Subcutaneous abdominal adipose tissue (tissue), 5 donors: ENCODE results near the gene DHX38.
"Not testable (repeated sequence)": the region's sequence is repeated elsewhere in the genome, so short reads cannot be mapped to it uniquely, and the experiment has no call there.

Experiments
- H3K27ac ChIP-seq: one replicate; pipeline ENCODE4 v1.7.0; 2013; ENCODE audit warnings: low read depth, mild to moderate bottlenecking, inconsistent platforms, low read length, moderate library complexity
- H3K27me3 ChIP-seq, 5 donors: one replicate each; pipeline ENCODE4 v1.7.0; 2013; ENCODE audit warnings: low read length in 5 of 5, inconsistent platforms in 1 of 5; ENCODE audit not compliant: control insufficient read depth in 5 of 5, insufficient read depth in 4 of 5
- H3K36me3 ChIP-seq, 5 donors: one replicate each; pipeline ENCODE4 v1.7.0; 2013; ENCODE audit warnings: low read length in 5 of 5; ENCODE audit not compliant: control insufficient read depth in 5 of 5, insufficient read depth in 5 of 5
- H3K4me1 ChIP-seq, 5 donors: one replicate each; pipeline ENCODE4 v1.7.0; 2013; ENCODE audit warnings: low read length in 5 of 5, mild to moderate bottlenecking in 3 of 5, moderate library complexity in 1 of 5; ENCODE audit not compliant: control insufficient read depth in 5 of 5, insufficient read depth in 5 of 5
- H3K4me3 ChIP-seq, 5 donors: one replicate each; pipeline ENCODE4 v1.7.0; 2013; ENCODE audit warnings: low read length in 5 of 5, low read depth in 1 of 5
- H3K9ac ChIP-seq, 5 donors: one replicate each; pipeline ENCODE4 v1.7.0; 2013; ENCODE audit warnings: low read length in 5 of 5, mild to moderate bottlenecking in 4 of 5, moderate library complexity in 3 of 5
- H3K9me3 ChIP-seq, 5 donors: one replicate each; pipeline ENCODE4 v1.7.0; 2013; ENCODE audit warnings: low read length in 5 of 5; ENCODE audit not compliant: control insufficient read depth in 5 of 5
- donor health status: healthy.
- donor health status: healthy.
- donor health status: healthy.
- donor health status: healthy.
- donor health status: healthy.

DHX38 gene

GRCh38 chr16:72093448-72094265 is at the start of gene DHX38, which contains the start of gene TXNL4B:
Gene DHX38 (plus strand): TSS chr16:72093847. CDS start chr16:72096158, 2,311 bp downstream.
Gene TXNL4B (minus strand): TSS chr16:72093620. CDS start chr16:72090749, 2,871 bp downstream.
- no peaks in the 10 kb centered on the region for H3K27me3 ChIP-seq
- no peaks in the 10 kb centered on the region for H3K9me3 ChIP-seq
- peaks cover 16 to 39% (median 32%) of the 10 kb centered on the region in 5 donors for H3K4me1 ChIP-seq
- H3K9ac ChIP-seq: peak within 1 kb of the TSS; percentile 91 to 99 (median 98)
- peak within 1 kb of the TSS; percentile 90 to 98 (median 96) for H3K4me3 ChIP-seq
- H3K36me3 ChIP-seq: peaks cover 28 to 49% (median 45%) of the 10 kb centered on the region in 5 donors
- H3K27ac ChIP-seq: peak within 1 kb of the TSS; percentile 94

GRCh38 chr16:72044296-72044695 is 49.4 kb upstream of the DHX38 start:
- H3K4me3 ChIP-seq: no peak overlapping the region
- no peak overlapping the region for H3K27ac ChIP-seq
- H3K27me3 ChIP-seq: no peaks in the 10 kb centered on the region
- no peak overlapping the region for H3K9ac ChIP-seq
- peaks cover 0 to 4% (median 0%) of the 10 kb centered on the region in 5 donors for H3K9me3 ChIP-seq
- H3K4me1 ChIP-seq: peaks cover 0 to 8% (median 2%) of the 10 kb centered on the region in 5 donors
- peaks cover 0 to 20% (median 12%) of the 10 kb centered on the region in 5 donors for H3K36me3 ChIP-seq

GRCh38 chr16:72044825-72045359 is 48.8 kb upstream of the DHX38 start:
- Histone ChIP-seq H3K4me1 (peaks cover 0 to 8% (median 2%) of the 10 kb centered on the region in 5 donors), H3K36me3 (peaks cover 0 to 20% (median 12%) of the 10 kb centered on the region in 5 donors), H3K9ac (no peak overlapping the region), H3K4me3 (no peak overlapping the region), H3K27me3 (no peaks in the 10 kb centered on the region), H3K9me3 (peaks cover 0 to 7% (median 0%) of the 10 kb centered on the region in 5 donors), H3K27ac (no peak overlapping the region)

DNA sequence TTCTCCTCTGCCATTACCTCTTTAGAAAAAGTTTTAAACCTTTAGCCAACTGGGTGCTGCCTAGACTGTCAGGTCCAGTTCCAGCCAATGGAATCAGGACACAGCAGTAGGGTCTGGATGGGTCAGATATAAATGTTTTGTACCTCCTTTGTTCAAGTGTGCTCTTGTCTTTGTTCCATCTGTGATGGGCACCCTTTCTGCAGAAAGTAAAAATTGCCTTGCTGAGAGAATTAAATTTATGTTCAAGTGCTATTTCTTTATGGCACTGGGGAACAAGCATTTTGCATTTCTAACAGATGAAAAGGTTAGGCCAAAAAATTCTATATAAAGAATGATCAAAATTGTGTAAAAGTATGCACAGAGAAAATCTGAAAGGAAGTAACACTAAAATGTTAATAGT is 44.5 kb upstream of the DHX38 start:
- Histone ChIP-seq H3K27me3 (no peaks in the 10 kb centered on the region), H3K4me3 (no peak overlapping the region), H3K9ac (no peak overlapping the region), H3K9me3 (peaks cover 0 to 7% (median 0%) of the 10 kb centered on the region in 5 donors), H3K27ac (no peak overlapping the region), H3K36me3 (no peaks in the 10 kb centered on the region), H3K4me1 (peaks cover 0 to 23% (median 18%) of the 10 kb centered on the region in 5 donors)

- H3K27me3 ChIP-seq: no peaks in the 10 kb centered on the region
- peaks cover 0 to 26% (median 18%) of the 10 kb centered on the region in 5 donors for H3K4me1 ChIP-seq
- peak overlapping the region; percentile 58 for H3K27ac ChIP-seq
- H3K9me3 ChIP-seq: peaks cover 0 to 7% (median 0%) of the 10 kb centered on the region in 5 donors
- peak overlapping the region in 1 of 5 donors; percentile 5 for H3K4me3 ChIP-seq
- no peak overlapping the region for H3K9ac ChIP-seq
- peaks cover 0 to 2% (median 0%) of the 10 kb centered on the region in 5 donors for H3K36me3 ChIP-seq
These were observed 42.7 kb upstream of the DHX38 start for GRCh38 chr16:72050769-72051464.

DNA sequence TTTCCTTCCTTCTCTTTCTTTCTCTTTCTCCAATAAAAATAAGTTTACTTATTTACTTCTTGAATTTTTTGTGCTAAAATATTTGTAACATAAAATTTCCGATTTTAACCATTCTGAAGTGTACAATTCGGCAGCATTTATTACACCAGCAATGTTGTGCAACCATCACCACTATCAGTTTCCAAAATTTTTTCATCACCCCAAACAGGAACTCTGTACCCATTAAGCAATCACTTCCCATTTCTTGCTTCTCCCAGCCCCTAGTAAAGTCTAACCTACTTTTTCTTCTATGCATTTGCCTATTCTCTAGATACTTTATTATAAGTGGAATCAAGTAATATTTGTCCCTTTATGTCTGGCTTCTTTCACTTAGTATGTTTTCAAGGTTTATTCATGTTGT is 41.8 kb upstream of the DHX38 start:
- Histone ChIP-seq H3K27me3 (no peaks in the 10 kb centered on the region), H3K4me1 (peaks cover 0 to 26% (median 18%) of the 10 kb centered on the region in 5 donors), H3K4me3 (no peak overlapping the region), H3K9ac (no peak overlapping the region), H3K27ac (peak overlapping the region; percentile 58), H3K36me3 (peaks cover 0 to 3% (median 0%) of the 10 kb centered on the region in 5 donors), H3K9me3 (peaks cover 0 to 7% (median 0%) of the 10 kb centered on the region in 5 donors)

DNA sequence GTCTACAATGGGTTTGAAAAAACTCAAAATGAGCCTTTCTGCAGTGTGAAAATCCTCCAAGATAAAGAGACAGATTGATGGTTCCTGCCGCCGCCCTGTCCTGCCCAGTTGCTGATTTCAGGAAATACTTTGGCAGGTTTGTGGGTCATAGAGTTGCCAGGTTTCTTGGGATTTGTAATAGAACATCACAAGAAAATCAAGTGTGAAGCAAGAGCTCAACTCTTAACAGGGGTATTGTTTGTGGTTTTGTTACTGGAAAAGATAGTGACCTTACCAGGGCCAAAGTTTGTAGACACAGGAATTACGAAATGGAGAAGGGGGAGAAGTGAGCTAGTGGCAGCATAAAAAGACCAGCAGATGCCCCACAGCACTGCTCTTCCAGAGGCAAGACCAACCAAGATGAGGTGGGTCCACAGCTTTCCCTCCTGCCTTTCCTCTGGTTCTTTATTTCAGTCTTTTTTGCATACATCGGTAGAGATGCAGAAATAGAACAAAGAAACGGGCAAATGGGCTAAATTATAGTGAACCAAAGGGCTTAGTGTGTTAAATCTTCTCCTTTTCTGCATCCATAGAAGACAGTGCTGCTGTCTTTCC is 39.3 kb upstream of the DHX38 start, which contains the start of gene HP:
Gene HP (plus strand): TSS at position 252 of the 594 bp plus-strand sequence. CDS start 148 bp downstream, at position 400.
- not testable (repeated sequence) for H3K4me3 ChIP-seq, H3K9ac ChIP-seq

DNA sequence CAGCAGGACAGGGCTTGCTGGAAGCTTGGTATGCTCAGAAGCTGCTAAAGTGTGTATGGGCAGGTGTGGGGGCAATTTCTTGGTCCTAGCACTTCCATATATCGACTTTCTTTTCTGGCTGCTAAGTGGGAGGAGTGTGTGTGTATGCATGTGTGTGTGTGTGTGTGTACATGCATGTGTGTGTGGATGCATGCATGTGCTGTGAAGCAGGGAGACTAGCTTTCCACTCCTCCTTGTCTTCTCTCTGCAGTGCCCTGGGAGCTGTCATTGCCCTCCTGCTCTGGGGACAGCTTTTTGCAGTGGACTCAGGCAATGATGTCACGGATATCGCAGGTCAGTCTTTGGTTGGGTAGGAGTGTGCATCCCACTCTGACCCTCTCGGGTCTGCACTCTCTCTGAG is 37.7 kb upstream of the DHX38 start:
- H3K9ac ChIP-seq: no peak overlapping the region
- no peak overlapping the region for H3K27ac ChIP-seq
- peaks cover 0 to 22% (median 13%) of the 10 kb centered on the region in 5 donors for H3K4me1 ChIP-seq
- peaks cover 0 to 3% (median 0%) of the 10 kb centered on the region in 5 donors for H3K36me3 ChIP-seq
- H3K27me3 ChIP-seq: no peaks in the 10 kb centered on the region
- H3K4me3 ChIP-seq: no peak overlapping the region
- no peaks in the 10 kb centered on the region for H3K9me3 ChIP-seq

More for the DNA sequence above, 39.3 kb upstream of the DHX38 start, which contains the start of gene HP:
- H3K9me3 ChIP-seq, H3K27me3 ChIP-seq, H3K27ac ChIP-seq, H3K36me3 ChIP-seq: not testable (repeated sequence)
- peaks cover 0 to 26% (median 18%) of the 10 kb centered on the region in 5 donors for H3K4me1 ChIP-seq

GRCh38 chr16:72057313-72057712 is 36.3 kb upstream of the DHX38 start:
- not testable (repeated sequence) for H3K4me3 ChIP-seq, H3K9me3 ChIP-seq, H3K4me1 ChIP-seq, H3K27ac ChIP-seq, H3K27me3 ChIP-seq, H3K9ac ChIP-seq, H3K36me3 ChIP-seq
